GM12878 (cell line): ENCODE results near the gene PRSS36. TPM values are rescaled to one million over a fixed set of nuclear protein-coding genes. Genes with fewer than 3 reads are reported as not detected.

ENCODE experiments used
- ATAC-seq: fragments of 200-7000 bp; cut with Tn5 transposase; 3 replicates; pipeline ENCODE4 v1.9.1; 2020; ENCODE audit warnings: mild to moderate bottlenecking, moderate library complexity
- BruUV-seq: library from RNA; stranded (reverse); fragments of 400-500 nt; replicated peaks from 2 replicates; lab custom pipeline; 2021; lab: Mats Ljungman, UMichigan
- CTCF ChIA-PET: fragments of 300-600 bp; sonication (Branson Sonifier 250); formaldehyde crosslinking; extraction: SDS; loops from one replicate; lab custom pipeline; 2021; ENCODE audit warnings: inconsistent platforms; lab: Yijun Ruan, JAX
- POLR2A ChIA-PET: fragments of 350-600 bp; formaldehyde crosslinking; extraction: SDS; loops from one replicate; lab custom pipeline; 2021; ENCODE audit warnings: inconsistent platforms; lab: Charles Lee
- RAD21 ChIA-PET: fragments of 300-600 bp; sonication (Branson Sonifier 250); formaldehyde crosslinking; loops from one replicate; lab custom pipeline; 2023; ENCODE audit warnings: antibody characterized with exemption; ENCODE audit not compliant: unreplicated experiment; lab: Charles Lee
- SMC1A ChIA-PET: fragments of 300-600 bp; sonication (Branson Sonifier 250); formaldehyde crosslinking; loops from one replicate; lab custom pipeline; 2023; ENCODE audit not compliant: unreplicated experiment, uncharacterized antibody; lab: Charles Lee
- DNase-seq: peaks from one replicate; pipeline ENCODE4 v3.0.0-alpha.2; 2011; ENCODE audit warnings: low read depth, low spot score
- FAIRE-seq: peaks from 3 replicates; lab custom pipeline; 2011; peaks lifted over from hg19 to GRCh38; lab: Jason Lieb, UNC
- H2AFZ ChIP-seq: 2 replicates; pipeline ENCODE4 v1.6.0; 2011; ENCODE audit warnings: low read depth, low read length, control low read depth; ENCODE audit not compliant: control insufficient read depth
- H3K27ac ChIP-seq: 2 replicates; pipeline ENCODE4 v1.5.1; 2011; ENCODE audit warnings: control low read depth; ENCODE audit not compliant: control insufficient read depth, insufficient read depth
- H3K27me3 ChIP-seq, 2 experiments: replicated peaks in 1 of 2; 2 replicates each; pipeline versions ENCODE4 v1.6.0 to v1.6.1; 2011; ENCODE audit warnings: low read length in 1 of 2; ENCODE audit not compliant: control insufficient read depth in 2 of 2, insufficient read depth in 2 of 2
- H3K36me3 ChIP-seq, 2 experiments: 2 replicates each; pipeline ENCODE4 v1.5.1; 2011; ENCODE audit warnings: low read length in 1 of 2; ENCODE audit not compliant: control insufficient read depth in 2 of 2, insufficient read depth in 2 of 2
- H3K4me1 ChIP-seq: 2 replicates; pipeline ENCODE4 v1.6.1; 2011; ENCODE audit warnings: mild to moderate bottlenecking, low read length, moderate library complexity, mixed read lengths; ENCODE audit not compliant: control insufficient read depth, insufficient read depth
- H3K4me2 ChIP-seq: 2 replicates; pipeline ENCODE4 v1.6.0; 2011; ENCODE audit warnings: control low read depth; ENCODE audit not compliant: control insufficient read depth, insufficient read depth
- H3K4me3 ChIP-seq: fragments of 200-600 bp; sonication (generic); 2 replicates; pipeline ENCODE4 v1.5.1; 2016
- H3K79me2 ChIP-seq: 2 replicates; pipeline ENCODE4 v1.6.0; 2011; ENCODE audit warnings: low read length; ENCODE audit not compliant: control insufficient read depth, insufficient read depth
- H3K9ac ChIP-seq: 2 replicates; pipeline ENCODE4 v1.8.0; 2011; ENCODE audit warnings: low read length, control low read depth, mixed read lengths; ENCODE audit not compliant: control insufficient read depth, insufficient read depth
- H3K9me3 ChIP-seq: replicated peaks from 3 replicates; pipeline ENCODE4 v1.5.1; 2011; ENCODE audit warnings: mild to moderate bottlenecking, low read length; ENCODE audit not compliant: control insufficient read depth, insufficient read depth
- H4K20me1 ChIP-seq: 2 replicates; pipeline ENCODE4 v1.6.0; 2011; ENCODE audit not compliant: control insufficient read depth, insufficient read depth
- BCL3 ChIP-seq: IDR thresholded peaks from 2 replicates; pipeline ENCODE4 v1.6.1; 2011; ENCODE audit warnings: borderline replicate concordance, low read depth, mild to moderate bottlenecking, moderate library complexity, low read length; ENCODE audit not compliant: insufficient read depth, poor library complexity, severe bottlenecking
- KLF5 ChIP-seq: fragments of 450-650 bp; IDR thresholded peaks from 2 replicates; pipeline ENCODE4 v1.6.1; 2014; ENCODE audit warnings: mild to moderate bottlenecking; ENCODE audit not compliant: partially characterized antibody
- NBN ChIP-seq: fragments of 450-650 bp; IDR thresholded peaks from 2 replicates; pipeline ENCODE4 v1.6.1; 2016
- POLR2A ChIP-seq: IDR thresholded peaks from 2 replicates; pipeline ENCODE4 v1.6.1; 2011; ENCODE audit warnings: low read depth, mild to moderate bottlenecking, low read length
- WGBS: methylation state at CpG from one replicate; pipeline ENCODE4 v1.1.6; 2016; ENCODE audit warnings: low lambda C conversion rate; ENCODE audit not compliant: insufficient replicate concordance, insufficient coverage; ENCODE audit errors: missing lambda C conversion rate; 5-methylcytosine and 5-hydroxymethylcytosine counted together
- in situ Hi-C: fragments of 300-500 bp; cut with MboI; formaldehyde crosslinking; loops from 9 replicates; pipeline ENCODE4 v1.14.3; 2018; ENCODE audit warnings: mixed read lengths
- intact Hi-C: fragments of 100-400 bp; cut with micrococcal nuclease; formaldehyde crosslinking; loops from one replicate; pipeline ENCODE4 v1.14.2; 2022; ENCODE audit not compliant: unreplicated experiment
- polyA plus RNA-seq, 11 experiments: library from polyadenylated mRNA; depleted of rRNA in 4 of 11; unstranded in 6 of 11; stranded (reverse) in 5 of 11; fragments of >200 nt; fragmentation: Nextera tagmentation in 4 of 11; fragmentation: Illumina TruSeq in 1 of 11; extraction: Ambion mirVana in 4 of 11; extraction: Trizol in 1 of 11; gene quantifications; 1 replicate in 1 of 11; 2 replicates in 10 of 11; pipeline versions ENCODE4 v1.2.1 to v1.2.3, GENCODE V29; 2011 to 2016; ENCODE audit warnings: inconsistent platforms in 2 of 11, missing spikeins in 2 of 11, low read depth in 1 of 11
- total RNA-seq, 4 experiments: library from RNA; depleted of rRNA in 3 of 4; stranded (reverse); fragments of >200 nt in 3 of 4; fragmentation: Illumina TruSeq in 1 of 4; extraction: Trizol in 1 of 4; gene quantifications; 2 replicates each; pipeline versions ENCODE4 v1.2.1 to v1.2.3, GENCODE V29; 2013 to 2021
- TF ChIP-seq, protein P1 (sequence below): fragments of 150-350 bp; IDR thresholded peaks from 2 replicates; pipeline ENCODE4 v1.6.1; 2014; ENCODE audit warnings: mild to moderate bottlenecking, low read depth, low read length

PRSS36 gene
- total and polyA plus RNA-seq, 10 of the 15 experiments (the other 5 are each of a cell fraction or from before 2014, with no cell fraction given) = 0.11 to 1.1 (median 0.17) TPM; not detected in 3

- ChIA-PET POLR2A (interaction anchor here (0.6 to 0.8 kb wide), 2 partner anchors 11 to 44 kb away, joined by 3 read pairs; no protein-coding TSS in a partner anchor), RAD21 (interaction anchor here (0.5 kb wide), 1 partner anchor 138 kb away, joined by 4 read pairs; no protein-coding TSS in a partner anchor), SMC1A (no interaction called here), CTCF (interaction anchor here (0.8 to 1.6 kb wide), 2 partner anchors 30 to 170 kb away, joined by 3 to 4 read pairs; no protein-coding TSS in a partner anchor)
- Histone ChIP-seq H3K27ac (no peak overlapping the region), H4K20me1 (no peaks in the 10 kb centered on the region), H3K4me3 (no peak overlapping the region), H3K4me1 (peaks cover 18% of the 10 kb centered on the region), H3K36me3 (peaks cover 0 to 4% of the 10 kb centered on the region in 2 experiments; a peak in 3 of 4 replicates), H3K79me2 (peaks cover 13% of the 10 kb centered on the region), H3K9ac (no peak overlapping the region), H3K9me3 (no peaks in the 10 kb centered on the region), H3K4me2 (no peak overlapping the region), H2AFZ (no peak overlapping the region), H3K27me3 (no peaks in the 10 kb centered on the region)
- ATAC-seq = no peak
- WGBS = 94% methylated on average over 18 of the region's 23 CpGs
- no peak for FAIRE-seq
- DNase-seq = no peak
- TF ChIP-seq NBN = no peak
- no peak for TF ChIP-seq POLR2A
- TF ChIP-seq KLF5 = no peak
- TF ChIP-seq, protein P1, sequence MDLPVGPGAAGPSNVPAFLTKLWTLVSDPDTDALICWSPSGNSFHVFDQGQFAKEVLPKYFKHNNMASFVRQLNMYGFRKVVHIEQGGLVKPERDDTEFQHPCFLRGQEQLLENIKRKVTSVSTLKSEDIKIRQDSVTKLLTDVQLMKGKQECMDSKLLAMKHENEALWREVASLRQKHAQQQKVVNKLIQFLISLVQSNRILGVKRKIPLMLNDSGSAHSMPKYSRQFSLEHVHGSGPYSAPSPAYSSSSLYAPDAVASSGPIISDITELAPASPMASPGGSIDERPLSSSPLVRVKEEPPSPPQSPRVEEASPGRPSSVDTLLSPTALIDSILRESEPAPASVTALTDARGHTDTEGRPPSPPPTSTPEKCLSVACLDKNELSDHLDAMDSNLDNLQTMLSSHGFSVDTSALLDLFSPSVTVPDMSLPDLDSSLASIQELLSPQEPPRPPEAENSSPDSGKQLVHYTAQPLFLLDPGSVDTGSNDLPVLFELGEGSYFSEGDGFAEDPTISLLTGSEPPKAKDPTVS = no peak
- TF ChIP-seq BCL3 = no peak
- BruUV-seq = no TSS peak
- intact Hi-C loops = loop anchor here (10.0 kb wide), 1 partner anchor 763 kb away; the partner anchor contains the start of gene ZNF267
- in situ Hi-C loops = loop anchor here (10.0 kb wide), 1 partner anchor 763 kb away; the partner anchor contains the start of gene ZNF267
Observed at GRCh38 chr16:31111881-31112466, 37.9 kb downstream of the PRSS36 start.
